Parathyroid adenoma (tissue), 2 donors: ENCODE measurements around the gene GRHPR.

Experiments used
- H2AFZ ChIP-seq: fragments of 300-600 bp; sonication (generic); one replicate; pipeline ENCODE4 v1.7.0; 2017; ENCODE audit warnings: antibody characterized with exemption, mild to moderate bottlenecking
- H3K27ac ChIP-seq: fragments of 300-600 bp; sonication (generic); one replicate; pipeline ENCODE4 v1.7.0; 2017
- H3K27me3 ChIP-seq: fragments of 300-600 bp; sonication (generic); one replicate; pipeline ENCODE4 v1.7.0; 2017; ENCODE audit warnings: low read length; ENCODE audit not compliant: control insufficient read depth, insufficient read depth
- H3K36me3 ChIP-seq: fragments of 300-600 bp; sonication (generic); one replicate; pipeline ENCODE4 v1.7.0; 2017; ENCODE audit warnings: low read length; ENCODE audit not compliant: control insufficient read depth, insufficient read depth
- H3K4me1 ChIP-seq: fragments of 300-600 bp; sonication (generic); one replicate; pipeline ENCODE4 v1.7.0; 2017; ENCODE audit warnings: control low read depth
- H3K4me2 ChIP-seq: fragments of 300-600 bp; sonication (generic); one replicate; pipeline ENCODE4 v1.7.0; 2017; ENCODE audit warnings: low read length
- H3K4me3 ChIP-seq: fragments of 300-600 bp; sonication (generic); one replicate; pipeline ENCODE4 v1.7.0; 2017; ENCODE audit warnings: low read depth, low read length
- H3K79me2 ChIP-seq: fragments of 300-600 bp; sonication (generic); one replicate; pipeline ENCODE4 v1.7.0; 2017; ENCODE audit warnings: control low read depth
- H3K9ac ChIP-seq: fragments of 300-600 bp; sonication (generic); one replicate; pipeline ENCODE4 v1.7.0; 2017; ENCODE audit warnings: mild to moderate bottlenecking
- H3K9me3 ChIP-seq: fragments of 300-600 bp; sonication (generic); one replicate; pipeline ENCODE4 v1.7.0; 2017; ENCODE audit warnings: low read length; ENCODE audit not compliant: control insufficient read depth
- CTCF ChIP-seq: fragments of 300-600 bp; sonication (generic); IDR thresholded peaks from one replicate; pipeline ENCODE4 v1.7.0; 2017; ENCODE audit warnings: antibody characterized with exemption, mild to moderate bottlenecking
- donor health status: primary hyperparathyroidism.

Gene GRHPR

GRCh38 chr9:37432020-37432419 lies 9.5 kb downstream of the GRHPR start:
- Histone ChIP-seq H3K9ac (no peak overlapping the region), H3K27me3 (no peaks in the 10 kb centered on the region), H3K27ac (no peak overlapping the region), H3K4me3 (no peak overlapping the region), H3K79me2 (no peaks in the 10 kb centered on the region), H3K36me3 (no peaks in the 10 kb centered on the region), H2AFZ (no peak overlapping the region), H3K9me3 (no peaks in the 10 kb centered on the region), H3K4me2 (no peak overlapping the region), H3K4me1 (no peaks in the 10 kb centered on the region)
- no peak for TF ChIP-seq CTCF

GRCh38 chr9:37433867-37434371 lies 11.4 kb downstream of the GRHPR start:
- TF ChIP-seq CTCF = no peak
- H3K9me3 ChIP-seq = no peaks in the 10 kb centered on the region
- H3K4me1 ChIP-seq = no peaks in the 10 kb centered on the region
- no peak overlapping the region for H3K4me2 ChIP-seq
- H3K4me3 ChIP-seq = no peak overlapping the region
- no peak overlapping the region for H3K9ac ChIP-seq
- H3K27me3 ChIP-seq = no peaks in the 10 kb centered on the region
- no peak overlapping the region for H2AFZ ChIP-seq
- H3K27ac ChIP-seq = no peak overlapping the region
- H3K79me2 ChIP-seq = no peaks in the 10 kb centered on the region
- H3K36me3 ChIP-seq = no peaks in the 10 kb centered on the region

- no peak overlapping the region for H3K27ac ChIP-seq
- H3K79me2 ChIP-seq = no peaks in the 10 kb centered on the region
- H3K36me3 ChIP-seq = no peaks in the 10 kb centered on the region
- no peak overlapping the region for H3K4me2 ChIP-seq
- H2AFZ ChIP-seq = no peak overlapping the region
- no peaks in the 10 kb centered on the region for H3K9me3 ChIP-seq
- no peaks in the 10 kb centered on the region for H3K4me1 ChIP-seq
- no peaks in the 10 kb centered on the region for H3K27me3 ChIP-seq
- no peak for TF ChIP-seq CTCF
- H3K9ac ChIP-seq = no peak overlapping the region
- no peak overlapping the region for H3K4me3 ChIP-seq
Measured at GRCh38 chr9:37436540-37436939, 14.0 kb downstream of the GRHPR start.

- no peaks in the 10 kb centered on the region for H3K9me3 ChIP-seq
- H3K36me3 ChIP-seq = no peaks in the 10 kb centered on the region
- H3K4me1 ChIP-seq = no peaks in the 10 kb centered on the region
- no peaks in the 10 kb centered on the region for H3K79me2 ChIP-seq
- H3K9ac ChIP-seq = no peak overlapping the region
- H2AFZ ChIP-seq = no peak overlapping the region
- no peak overlapping the region for H3K27ac ChIP-seq
- no peak overlapping the region for H3K4me3 ChIP-seq
- no peaks in the 10 kb centered on the region for H3K27me3 ChIP-seq
- TF ChIP-seq CTCF = no peak
- H3K4me2 ChIP-seq = no peak overlapping the region
Measured at GRCh38 chr9:37437010-37437409, 14.5 kb downstream of the GRHPR start.

GRCh38 chr9:37437621-37438020 lies 15.1 kb downstream of the GRHPR start:
- H3K9me3 ChIP-seq = no peaks in the 10 kb centered on the region
- no peaks in the 10 kb centered on the region for H3K79me2 ChIP-seq
- no peaks in the 10 kb centered on the region for H3K36me3 ChIP-seq
- no peak overlapping the region for H3K9ac ChIP-seq
- H3K27me3 ChIP-seq = no peaks in the 10 kb centered on the region
- no peak overlapping the region for H2AFZ ChIP-seq
- no peak for TF ChIP-seq CTCF
- H3K27ac ChIP-seq = no peak overlapping the region
- H3K4me3 ChIP-seq = no peak overlapping the region
- no peak overlapping the region for H3K4me2 ChIP-seq
- no peaks in the 10 kb centered on the region for H3K4me1 ChIP-seq
